NCI-H1694 treated with DMSO at 0.1 percent for 48 hours (cell line): ENCODE results near the gene ASCC3.

Source experiments
- DNase-seq: peaks from one replicate; lab custom pipeline; 2025; lab: John Stamatoyannopoulos, UW

The ASCC3 gene

DNA sequence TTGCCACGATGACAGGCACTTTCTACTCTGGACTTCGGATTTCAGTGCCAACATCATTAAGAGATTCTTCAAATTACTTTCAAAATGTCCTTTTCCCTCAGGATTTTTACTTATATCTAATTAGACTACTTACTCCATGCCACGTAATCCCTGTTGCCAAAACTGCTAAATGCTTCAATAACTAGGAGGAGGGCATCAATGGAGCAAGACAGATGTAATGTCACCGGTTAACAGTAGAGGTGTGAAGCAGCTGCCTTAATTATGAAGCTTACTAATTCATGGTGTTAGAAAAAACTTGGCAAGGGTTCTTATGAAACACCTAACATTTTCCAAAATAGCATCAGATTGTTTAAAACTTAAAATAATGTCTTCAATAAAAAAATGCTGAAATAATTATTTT lies 305.2 kb downstream of the ASCC3 start:
- DNase-seq, result no peak

DNA sequence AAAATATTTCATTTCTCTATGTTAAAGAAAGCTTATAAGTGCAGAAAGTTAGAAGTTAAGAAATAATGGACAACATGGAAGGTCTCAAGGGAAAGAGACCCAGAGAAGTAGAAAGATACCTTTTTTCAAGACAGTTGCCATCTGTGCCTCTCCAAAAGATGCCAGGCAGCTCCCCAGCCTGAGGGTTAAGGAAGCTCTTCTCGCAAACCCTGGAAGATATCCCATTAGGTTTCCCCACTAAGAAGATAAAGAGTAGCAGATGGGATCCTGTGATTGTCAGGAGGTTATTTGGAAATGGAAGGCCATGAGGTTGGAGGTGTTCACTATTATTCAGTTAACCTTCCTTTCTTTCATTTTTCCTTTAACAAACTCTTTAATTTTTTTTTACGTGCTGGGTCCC lies 306.3 kb downstream of the ASCC3 start:
- DNase-seq, result no peak

DNA sequence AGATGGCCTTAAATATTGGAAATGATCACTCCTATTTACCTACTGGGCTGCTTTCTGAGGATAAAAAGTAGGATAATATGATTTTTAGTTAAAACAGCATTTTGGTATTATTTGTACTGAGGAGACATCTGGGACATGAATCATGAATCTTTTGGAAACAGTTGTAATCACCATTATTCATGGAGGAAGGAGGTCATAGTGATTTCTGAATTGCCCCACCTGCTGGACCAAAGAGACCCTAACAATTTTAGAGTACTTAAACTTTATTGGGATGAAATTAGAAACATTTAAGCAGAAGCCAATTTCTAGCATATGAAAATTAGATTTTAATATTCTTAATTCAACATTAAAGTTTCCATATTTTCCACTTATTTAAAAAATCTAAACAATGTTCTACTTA lies 308.0 kb downstream of the ASCC3 start:
- DNase-seq, result no peak

DNA sequence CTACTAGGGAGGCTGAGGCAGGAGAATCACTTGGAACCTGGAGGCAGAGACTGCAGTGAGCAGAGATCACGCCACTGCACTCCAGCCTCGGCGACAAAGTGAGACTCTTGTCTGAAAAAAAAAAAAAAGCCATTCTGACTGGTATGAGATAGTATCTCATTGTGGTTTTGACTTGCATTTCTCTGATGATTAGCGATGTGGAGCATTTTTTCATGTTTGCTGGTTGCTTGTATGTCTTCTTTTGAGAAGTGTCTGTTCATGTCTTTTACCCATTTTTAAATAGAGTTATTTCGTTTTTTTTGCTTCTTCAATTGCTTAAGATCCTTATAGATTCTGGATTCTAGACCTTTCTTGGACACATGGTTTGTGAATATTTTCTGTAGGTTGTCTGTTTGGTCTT lies 312.9 kb downstream of the ASCC3 start:
- no peak for DNase-seq

DNA sequence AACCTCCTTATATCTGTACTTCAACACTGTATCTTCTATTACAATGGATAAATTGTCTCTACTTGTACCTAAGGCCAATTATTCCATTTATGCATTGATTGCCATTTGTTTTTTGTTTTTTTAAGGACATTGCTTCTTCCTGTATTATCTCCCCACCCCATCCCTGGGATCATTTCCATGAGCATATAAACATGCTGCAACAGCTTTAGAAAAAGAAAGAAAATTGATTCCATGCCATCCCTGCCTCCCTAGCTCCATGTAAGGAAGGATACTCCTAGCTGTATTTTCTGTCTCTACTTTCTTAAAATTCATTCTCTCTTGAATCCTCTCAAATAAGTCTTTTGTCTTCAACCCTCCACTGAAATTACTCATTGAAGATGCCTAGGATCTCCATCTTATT lies 314.6 kb downstream of the ASCC3 start:
- no peak for DNase-seq

DNA sequence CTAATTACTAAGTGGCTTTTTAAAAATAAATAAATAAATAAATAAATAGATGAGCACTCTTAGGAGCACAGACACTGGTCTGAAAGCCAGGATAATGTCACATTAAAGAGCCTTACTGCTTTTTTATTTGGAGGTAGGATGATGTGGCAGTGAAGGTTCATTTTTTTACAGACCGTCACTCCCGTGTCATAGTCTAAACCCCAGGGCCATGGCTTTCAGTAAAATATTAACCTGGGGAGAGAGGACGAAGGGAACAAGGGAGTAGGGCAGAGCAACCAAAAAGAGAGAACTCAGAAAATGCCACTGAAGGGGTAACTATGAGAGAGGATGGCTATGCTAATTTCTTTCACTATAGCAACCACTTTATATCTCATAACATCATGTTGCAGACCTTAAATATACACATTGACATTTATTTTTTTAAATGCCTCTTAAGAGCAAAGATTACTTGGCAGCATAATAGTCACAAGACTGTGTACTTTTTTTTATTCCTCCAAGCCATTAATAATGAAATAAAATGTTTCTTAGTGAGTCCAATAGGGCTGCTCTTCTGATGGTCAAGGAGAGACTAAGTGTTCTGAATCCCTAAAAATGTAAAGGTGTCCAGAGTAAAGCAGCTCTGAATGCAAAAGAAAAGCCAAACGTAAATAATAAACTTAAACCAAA lies 315.6 kb downstream of the ASCC3 start:
- no peak for DNase-seq

DNA sequence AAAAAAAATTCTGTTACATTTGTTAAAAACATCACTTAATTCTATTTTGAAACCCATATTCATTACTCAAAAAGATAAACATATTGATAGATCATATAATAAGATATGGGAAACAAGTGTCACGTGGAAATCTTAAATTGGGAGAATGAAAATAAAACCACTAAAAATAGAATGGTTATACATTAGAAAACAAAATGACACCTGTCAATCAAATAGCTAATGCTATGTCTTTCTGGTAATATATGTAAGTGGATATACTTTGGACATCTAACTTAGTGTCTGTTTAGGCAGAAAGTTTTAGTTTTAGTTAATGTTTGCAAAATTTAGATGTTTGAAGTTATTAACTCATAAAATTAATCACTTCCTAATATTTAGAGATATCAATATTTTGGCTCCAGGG lies 321.3 kb downstream of the ASCC3 start:
- DNase-seq, result no peak

DNA sequence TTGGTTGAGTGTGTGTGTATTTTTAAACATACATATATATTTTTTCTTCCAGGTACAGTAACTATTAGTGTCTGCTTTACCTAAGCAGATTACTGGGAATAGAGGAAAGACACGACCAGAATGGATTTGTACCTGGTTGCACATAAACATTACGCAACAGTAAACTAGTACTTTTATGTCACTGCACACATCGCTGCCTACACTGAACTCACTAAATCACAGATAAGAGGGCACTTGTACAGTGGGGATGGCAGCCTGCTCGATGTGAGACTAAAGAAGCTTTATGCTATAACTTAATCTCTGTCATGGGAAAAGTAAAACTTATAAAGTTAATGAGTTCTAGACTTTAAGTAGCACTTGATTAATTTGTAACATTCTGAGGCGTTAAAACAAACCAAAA lies 326.9 kb downstream of the ASCC3 start:
- no peak for DNase-seq

DNA sequence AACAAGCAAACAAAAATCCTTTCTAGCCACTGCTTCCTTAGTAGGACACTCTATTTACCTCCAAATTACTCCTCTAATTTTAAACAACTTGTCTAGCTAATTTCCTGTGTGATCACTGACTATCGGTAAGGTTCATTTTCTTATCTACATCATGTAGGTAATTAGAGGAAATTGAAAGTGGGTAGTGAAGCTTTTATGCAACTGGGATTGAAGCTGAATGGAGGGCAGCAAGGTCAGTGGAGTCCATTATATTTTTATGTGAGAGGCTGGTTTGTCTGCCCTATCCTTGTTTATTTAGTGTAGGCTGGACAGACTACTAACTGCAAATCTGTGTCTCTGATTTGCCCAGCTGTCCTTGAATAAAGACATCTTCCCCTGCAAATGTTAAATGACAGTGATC lies 327.9 kb downstream of the ASCC3 start:
- DNase-seq, result no peak

DNA sequence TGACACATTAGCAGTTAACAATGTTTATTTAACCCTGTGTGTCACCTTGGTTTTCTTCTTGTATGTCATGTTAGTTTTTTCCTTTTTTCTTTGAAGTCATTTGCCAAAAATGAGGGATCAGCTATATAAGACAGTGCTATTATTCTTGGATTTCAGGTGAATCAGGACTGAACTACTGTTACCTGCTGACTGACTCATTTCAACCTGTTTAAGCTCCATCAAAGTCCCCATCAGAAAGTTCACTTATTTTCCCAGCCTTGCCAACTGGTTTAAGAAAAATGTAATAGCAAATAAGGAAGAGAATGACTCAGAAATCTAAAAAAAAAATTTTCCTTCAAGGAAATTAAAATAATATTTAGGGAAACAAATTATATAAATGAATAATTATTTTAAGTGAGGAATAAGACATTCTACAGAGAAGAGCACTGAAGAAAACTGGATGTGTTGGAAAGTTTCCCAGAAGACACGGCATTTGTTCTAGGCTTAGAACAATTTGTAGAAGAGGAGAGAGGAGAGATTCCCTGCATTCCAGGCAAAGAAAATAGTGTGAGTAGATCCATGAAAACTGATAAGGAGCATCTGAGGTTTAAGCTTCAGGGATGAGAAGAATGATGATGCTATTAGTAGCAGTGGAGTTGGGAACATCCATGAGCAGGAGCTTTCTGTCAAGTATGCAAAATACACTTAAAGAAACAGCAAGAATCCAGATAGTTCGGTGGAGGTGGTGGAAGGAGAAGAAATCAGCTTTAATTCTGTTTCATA lies 331.5 kb downstream of the ASCC3 start:
- DNase-seq, result no peak

DNA sequence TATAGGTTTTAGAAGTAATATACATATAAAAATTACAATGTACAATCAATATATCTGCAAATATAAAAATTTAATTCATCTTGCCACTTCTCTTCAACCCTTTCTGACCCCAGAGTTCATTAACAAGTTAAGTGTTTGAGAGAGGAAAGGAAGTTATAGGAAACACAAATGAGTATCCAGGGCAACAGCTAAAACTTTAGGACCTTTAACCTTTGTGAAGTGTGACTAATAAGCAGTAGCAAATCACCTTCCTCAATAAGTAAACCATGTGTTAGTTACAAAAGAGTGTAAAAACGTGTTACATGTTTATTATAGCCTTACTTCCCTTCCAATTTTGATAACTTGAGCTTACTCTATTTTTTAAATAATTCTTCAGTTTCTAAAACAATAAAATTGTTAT lies 343.0 kb downstream of the ASCC3 start:
- no peak for DNase-seq

DNA sequence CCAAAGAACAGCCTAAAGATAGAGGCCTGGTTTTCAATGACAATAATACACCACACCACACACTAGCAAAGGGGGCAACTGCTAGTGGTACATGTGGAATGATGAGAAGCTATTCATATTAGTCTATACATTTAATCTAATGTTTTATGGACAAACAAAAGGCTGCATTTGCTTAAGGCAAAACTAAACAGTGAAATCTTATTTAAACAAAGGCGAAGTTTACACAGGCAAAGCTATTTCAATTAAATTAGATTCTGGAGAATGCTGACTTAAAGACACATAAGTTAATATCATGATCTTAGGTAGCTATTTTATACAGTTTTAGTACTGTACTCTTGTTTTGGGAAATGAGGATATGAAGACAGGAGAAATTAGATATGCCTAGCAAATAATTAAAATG lies 362.5 kb downstream of the ASCC3 start:
- DNase-seq, result no peak

DNA sequence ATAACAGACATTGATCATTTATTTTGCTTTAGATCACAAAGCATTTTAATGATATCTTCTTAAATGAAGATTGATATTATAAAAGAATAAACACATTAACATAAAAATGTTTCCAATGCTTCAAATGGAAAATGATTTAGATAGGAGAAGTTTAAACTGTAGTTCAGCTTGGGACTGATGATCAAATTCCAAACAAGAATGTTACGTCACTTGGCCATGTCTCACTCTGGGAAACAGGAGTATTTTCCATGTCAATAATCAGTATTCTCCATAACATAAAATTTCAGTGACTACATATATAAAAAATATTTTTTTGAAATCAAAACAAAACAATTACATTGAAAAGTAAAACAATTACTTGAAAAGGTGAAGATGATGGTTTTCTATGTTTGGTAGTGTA lies 363.5 kb downstream of the ASCC3 start:
- no peak for DNase-seq

DNA sequence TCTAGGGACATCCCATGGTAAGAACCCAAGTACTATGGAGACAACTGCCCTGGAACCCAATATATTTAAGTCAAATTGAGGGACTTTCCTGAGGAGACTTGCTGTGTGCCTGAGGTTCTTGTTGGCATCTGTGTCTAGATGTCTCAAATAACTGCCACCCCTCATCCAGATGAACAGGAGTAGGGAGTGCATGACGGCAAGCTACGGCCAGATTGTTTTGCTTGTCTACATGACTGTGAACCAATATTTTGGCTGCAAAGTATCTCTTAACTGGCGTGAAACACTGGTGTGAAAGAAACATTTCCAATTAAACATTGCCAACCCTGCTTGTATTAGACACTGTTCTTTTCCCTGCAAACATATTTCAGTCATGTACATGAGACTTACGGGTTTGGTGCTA lies 364.0 kb downstream of the ASCC3 start:
- DNase-seq, result no peak

DNA sequence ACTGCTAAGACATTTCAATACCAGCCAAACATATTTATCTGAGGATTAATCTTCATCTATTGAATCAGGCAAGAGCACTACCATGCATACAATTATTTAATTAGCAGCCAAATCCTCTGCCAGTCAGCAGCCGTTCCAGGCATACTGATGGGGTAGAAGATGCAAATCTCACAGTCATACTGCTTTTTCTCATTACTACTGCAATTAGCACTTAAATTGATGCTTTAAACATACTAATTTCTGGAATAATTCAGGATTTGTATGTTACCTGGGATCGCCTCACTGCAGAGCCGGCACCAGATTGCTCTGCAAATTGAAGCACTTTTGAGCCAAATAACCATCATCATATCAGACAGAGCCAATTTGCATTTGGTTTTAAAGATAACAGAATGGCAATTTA lies 366.5 kb downstream of the ASCC3 start:
- DNase-seq, result no peak

DNA sequence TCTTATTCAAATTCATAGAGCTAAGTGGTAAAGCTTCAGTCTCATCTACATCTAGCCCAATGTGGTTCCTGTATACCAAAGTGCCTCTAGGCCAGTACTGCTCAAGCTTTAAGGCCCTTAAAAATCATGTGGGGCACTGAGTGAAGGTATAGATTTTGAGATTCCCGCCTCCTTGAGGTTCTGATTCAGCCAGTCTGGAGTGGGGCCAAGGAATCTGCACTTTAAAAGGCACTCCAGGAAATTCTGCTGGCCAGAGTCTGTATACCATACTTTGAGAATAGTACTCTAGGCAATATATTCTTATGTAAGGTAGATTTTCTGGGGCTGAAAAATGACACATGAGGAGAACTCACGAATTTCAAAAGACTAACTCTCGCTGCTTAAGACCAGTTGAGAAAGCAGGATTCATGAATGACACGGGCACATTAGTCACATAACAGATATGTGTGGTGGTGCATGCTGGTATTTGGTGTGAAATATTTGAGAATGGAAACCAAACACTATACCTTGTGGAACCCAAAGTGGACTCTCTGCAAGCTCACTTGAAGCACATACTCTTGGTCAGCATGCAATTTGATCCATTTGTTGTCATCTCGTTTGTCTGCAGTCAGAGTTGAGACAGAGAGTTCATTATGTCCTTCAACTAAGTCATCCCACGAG lies 368.8 kb downstream of the ASCC3 start:
- DNase-seq, result no peak

DNA sequence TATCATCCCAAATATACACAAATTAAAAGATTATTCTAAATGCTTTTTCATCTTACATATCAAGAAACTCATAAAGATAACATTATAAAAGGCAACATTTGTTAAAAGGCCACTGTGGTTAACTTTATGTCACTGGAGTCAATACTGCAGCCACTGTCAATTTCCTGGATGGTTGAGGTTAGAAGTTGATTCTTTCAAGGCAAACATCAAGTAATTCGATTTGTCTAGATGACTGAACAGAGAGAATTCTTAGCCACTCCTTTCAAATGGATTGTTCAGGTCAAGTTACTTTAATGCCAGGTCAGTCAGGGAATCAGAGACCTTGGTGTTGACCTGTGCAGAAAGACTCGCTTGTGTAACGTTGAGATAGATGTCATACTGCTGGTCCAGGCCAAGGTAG lies 372.0 kb downstream of the ASCC3 start:
- no peak for DNase-seq

DNA sequence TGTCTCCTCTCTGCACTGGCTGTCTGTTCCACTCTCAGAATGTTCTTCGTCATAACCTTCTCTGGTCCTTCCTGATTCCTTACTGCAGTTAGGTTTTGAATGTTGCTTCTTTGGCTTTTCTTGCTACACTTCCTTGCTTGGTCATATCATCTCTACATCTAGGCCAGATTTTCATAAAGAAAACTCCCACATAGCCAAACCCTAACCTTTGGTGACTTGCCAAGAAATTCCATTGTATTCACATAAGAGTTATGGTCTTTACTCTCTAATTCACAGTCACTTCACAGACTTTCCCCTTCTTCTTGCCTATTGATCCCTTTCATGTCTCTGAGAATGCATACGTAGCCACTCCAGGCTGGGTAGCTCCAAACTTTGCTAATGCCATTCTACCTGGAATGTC lies 374.5 kb downstream of the ASCC3 start:
- DNase-seq, result no peak

DNA sequence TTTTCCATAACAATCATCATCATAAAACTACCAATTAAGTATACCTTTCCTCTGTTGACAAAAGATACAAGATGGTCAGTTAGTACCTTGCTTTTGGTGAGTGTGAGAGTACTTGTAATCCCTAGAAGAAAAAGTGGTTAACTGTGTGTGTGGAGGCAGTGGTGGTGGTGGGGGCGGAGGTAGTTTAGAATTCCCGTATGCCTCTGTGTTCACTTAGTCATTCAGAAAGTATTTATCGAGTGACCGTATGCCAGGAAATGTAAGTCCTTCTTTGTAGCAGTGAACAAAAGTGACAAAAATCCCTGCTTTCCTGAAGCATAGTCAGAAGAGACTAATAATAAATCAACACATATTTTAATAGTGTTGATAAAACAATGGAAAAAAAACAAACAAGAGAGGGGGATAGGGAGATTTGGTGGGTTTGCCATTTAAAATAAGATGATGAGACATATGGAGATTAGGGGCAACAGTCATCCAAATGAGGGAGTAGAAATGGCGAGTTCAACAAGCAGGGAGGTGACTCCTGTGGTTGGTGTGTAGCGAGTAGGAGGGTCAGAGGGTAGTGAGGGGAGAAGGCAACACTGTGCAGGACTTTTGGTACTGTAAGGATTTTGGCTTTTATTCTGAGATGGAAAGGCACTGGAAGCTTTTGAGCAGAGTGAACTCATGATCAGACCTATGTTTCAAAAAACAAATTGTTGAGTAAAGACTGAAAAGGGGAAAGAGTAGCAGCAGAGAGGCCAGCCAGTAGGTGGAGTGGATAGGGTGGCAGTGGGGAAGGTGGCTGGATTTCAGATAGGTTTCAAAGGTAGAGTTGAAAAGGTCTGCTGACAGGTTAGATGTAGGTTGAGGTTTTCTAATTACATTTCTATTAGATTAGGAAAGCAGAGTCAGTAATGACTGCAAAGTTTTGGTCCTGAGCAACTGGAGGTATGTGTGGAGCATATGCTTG lies 376.1 kb downstream of the ASCC3 start:
- no peak for DNase-seq

DNA sequence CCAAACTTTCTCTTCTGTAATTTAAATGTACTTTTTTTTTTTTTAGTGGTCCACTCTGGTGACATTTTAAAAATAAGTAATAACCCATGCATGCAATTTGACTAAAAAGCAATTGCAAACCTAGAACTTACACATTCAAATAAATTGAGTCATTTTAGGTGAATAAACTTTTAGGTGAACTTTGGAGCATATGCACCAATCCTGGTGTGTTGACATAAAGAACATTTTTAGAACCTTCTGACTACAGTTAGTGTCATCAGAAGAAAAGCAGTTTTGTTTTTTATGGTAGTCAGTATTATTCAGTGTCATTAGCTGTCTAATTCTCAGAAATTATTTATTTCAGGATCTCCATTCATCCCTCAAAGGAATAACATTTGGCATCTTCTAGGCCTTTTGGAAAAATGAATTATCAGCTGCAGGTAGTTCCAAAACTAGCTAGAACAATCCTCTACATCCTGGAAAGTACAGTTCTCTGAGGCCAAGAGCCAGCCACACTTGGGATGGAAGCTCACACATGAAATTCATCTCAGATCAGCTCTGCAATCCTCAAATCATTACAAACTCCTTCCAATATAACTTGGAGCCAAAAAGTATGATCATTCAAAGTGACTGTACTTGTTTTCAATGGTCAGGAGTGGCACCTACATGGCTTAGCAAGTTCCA lies 378.0 kb downstream of the ASCC3 start:
- no peak for DNase-seq

DNA sequence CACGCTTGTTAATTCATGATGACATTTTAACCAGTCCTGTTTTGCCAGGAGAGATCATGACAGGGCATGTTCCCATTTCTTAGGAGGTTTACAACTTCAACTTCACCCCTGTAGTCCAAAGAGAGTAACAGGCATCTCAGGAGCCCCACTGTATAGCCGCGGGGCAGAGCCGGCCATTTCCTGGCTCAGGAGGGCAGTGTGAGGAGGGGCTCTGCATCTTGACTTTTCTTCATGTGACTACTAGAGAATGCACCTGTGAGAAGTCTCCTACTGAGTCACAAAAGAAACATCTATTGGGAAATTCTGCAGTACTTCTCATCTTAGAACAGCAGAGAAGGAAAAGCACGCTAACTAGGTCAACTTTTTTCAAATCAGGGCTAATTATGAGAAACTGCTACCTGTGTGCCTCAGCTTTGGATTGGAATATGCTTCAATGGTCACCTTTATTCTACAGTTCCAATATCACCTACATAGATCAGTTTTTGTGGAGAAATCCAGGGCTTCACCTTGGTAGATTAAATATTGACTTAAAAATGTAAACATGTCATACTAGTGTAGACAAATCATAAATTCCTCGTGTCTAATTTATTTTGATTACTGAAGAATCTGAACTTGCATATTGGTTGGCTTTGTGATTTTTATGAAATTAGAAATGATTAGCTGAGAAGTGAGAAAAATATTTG lies 387.8 kb downstream of the ASCC3 start:
- DNase-seq, result no peak
